ENCODE data around the gene CDH13.
A peak's percentile ranks its signal among the peaks of the same experiment; 100 is the strongest.

CDH13 gene

GRCh38 chr16:83109490-83110125 lies 482.8 kb downstream of the CDH13 start:
- no peak for DNase-seq (ENCODE audit: low spot score)
- FAIRE-seq = no peak

GRCh38 chr16:83110269-83110668 lies 483.5 kb downstream of the CDH13 start:
- FAIRE-seq = no peak
- DNase-seq (ENCODE audit: low spot score) = no peak

- FAIRE-seq = no peak
- no peak for DNase-seq (ENCODE audit: low spot score)
These were observed 486.5 kb downstream of the CDH13 start for GRCh38 chr16:83113317-83113716.

GRCh38 chr16:83113811-83114210 lies 487.0 kb downstream of the CDH13 start:
- DNase-seq (ENCODE audit: low spot score) (no peak), FAIRE-seq (no peak)

- DNase-seq (ENCODE audit: low spot score) (no peak), FAIRE-seq (no peak)
These were observed 488.9 kb downstream of the CDH13 start for GRCh38 chr16:83115491-83116232.

GRCh38 chr16:83116274-83116892 lies 489.6 kb downstream of the CDH13 start:
- DNase-seq (ENCODE audit: low spot score) = no peak
- FAIRE-seq = no peak

GRCh38 chr16:83117810-83118209 lies 491.0 kb downstream of the CDH13 start:
- DNase-seq (ENCODE audit: low spot score) (no peak), FAIRE-seq (no peak)

GRCh38 chr16:83118365-83118764 lies 491.6 kb downstream of the CDH13 start:
- FAIRE-seq = no peak
- DNase-seq (ENCODE audit: low spot score) = no peak

GRCh38 chr16:83125999-83126568 lies 499.3 kb downstream of the CDH13 start:
- FAIRE-seq = no peak

GRCh38 chr16:83128041-83128440 lies 501.3 kb downstream of the CDH13 start:
- no peak for DNase-seq (ENCODE audit: low spot score)
- no peak for FAIRE-seq

More at GRCh38 chr16:83125999-83126568, 499.3 kb downstream of the CDH13 start:
- no peak for DNase-seq (ENCODE audit: low spot score)

GRCh38 chr16:83130039-83130438 lies 503.3 kb downstream of the CDH13 start:
- FAIRE-seq = no peak
- no peak for DNase-seq (ENCODE audit: low spot score)

- no peak for DNase-seq (ENCODE audit: low spot score)
- no peak for FAIRE-seq
These were observed 507.9 kb downstream of the CDH13 start for GRCh38 chr16:83134638-83135037.

GRCh38 chr16:83136419-83136818 lies 509.6 kb downstream of the CDH13 start:
- FAIRE-seq (no peak), DNase-seq (ENCODE audit: low spot score) (peak; percentile 13)

GRCh38 chr16:83136924-83137323 lies 510.2 kb downstream of the CDH13 start:
- DNase-seq (ENCODE audit: low spot score) = peak; percentile 49
- no peak for FAIRE-seq

GRCh38 chr16:83137326-83137781 lies 510.6 kb downstream of the CDH13 start:
- DNase-seq (ENCODE audit: low spot score) (peak; percentile 88), FAIRE-seq (no peak)

- no peak for DNase-seq (ENCODE audit: low spot score)
- FAIRE-seq = no peak
These were observed 511.1 kb downstream of the CDH13 start for GRCh38 chr16:83137894-83138293.

- no peak for FAIRE-seq
- no peak for DNase-seq (ENCODE audit: low spot score)
These were observed 511.7 kb downstream of the CDH13 start for GRCh38 chr16:83138512-83138911.

GRCh38 chr16:83138976-83139690 lies 512.4 kb downstream of the CDH13 start:
- no peak for DNase-seq (ENCODE audit: low spot score)
- no peak for FAIRE-seq

GRCh38 chr16:83143788-83144187 lies 517.0 kb downstream of the CDH13 start:
- FAIRE-seq = no peak

GRCh38 chr16:83145297-83145696 lies 518.5 kb downstream of the CDH13 start:
- DNase-seq (ENCODE audit: low spot score) = no peak
- no peak for FAIRE-seq

More at GRCh38 chr16:83143788-83144187, 517.0 kb downstream of the CDH13 start:
- DNase-seq (ENCODE audit: low spot score) = peak; percentile 66

- DNase-seq (ENCODE audit: low spot score) = no peak
- no peak for FAIRE-seq
These were observed 520.5 kb downstream of the CDH13 start for GRCh38 chr16:83147244-83147643.

All from urothelium cell line (cell line).